Immature natural killer cell (primary cell): ENCODE results near the gene CEND1. TPM values are rescaled to one million over a fixed set of nuclear protein-coding genes. Genes with fewer than 3 reads are reported as not detected.
"Not testable (repeated sequence)": the region's sequence is repeated elsewhere in the genome, so short reads cannot be mapped to it uniquely, and the experiment has no call there.

Source experiments
- DNase-seq, 3 donors: peaks; one replicate each; pipeline ENCODE4 v3.0.0; 2022; ENCODE audit warnings: mixed read lengths in 1 of 3
- H3K27ac Mint-ChIP-seq, 6 donors: one replicate each; pipeline ENCODE4 v1.8.0; 2020; ENCODE audit warnings: mixed read lengths in 6 of 6, mild to moderate bottlenecking in 5 of 6, inconsistent platforms in 4 of 6, moderate library complexity in 3 of 6
- H3K27me3 Mint-ChIP-seq, 3 donors: one replicate each; pipeline ENCODE4 v1.8.0; 2020 to 2021; ENCODE audit warnings: low read depth in 3 of 3, mild to moderate bottlenecking in 3 of 3, mixed read lengths in 3 of 3, moderate library complexity in 3 of 3, inconsistent platforms in 1 of 3
- H3K36me3 Mint-ChIP-seq, 3 donors: one replicate each; pipeline ENCODE4 v1.8.0; 2020; ENCODE audit warnings: mixed read lengths in 3 of 3, inconsistent platforms in 2 of 3, mild to moderate bottlenecking in 2 of 3
- H3K4me1 Mint-ChIP-seq, 2 donors: one replicate each; pipeline ENCODE4 v1.8.0; 2020; ENCODE audit warnings: inconsistent platforms in 2 of 2, mild to moderate bottlenecking in 2 of 2, mixed read lengths in 2 of 2, moderate library complexity in 1 of 2
- H3K4me3 Mint-ChIP-seq, 5 donors: one replicate each; pipeline ENCODE4 v1.8.0; 2020; ENCODE audit warnings: mild to moderate bottlenecking in 5 of 5, mixed read lengths in 5 of 5, inconsistent platforms in 3 of 5, moderate library complexity in 3 of 5
- H3K9me3 Mint-ChIP-seq, 6 donors: one replicate each; pipeline ENCODE4 v1.8.0; 2020; ENCODE audit warnings: mild to moderate bottlenecking in 6 of 6, mixed read lengths in 6 of 6, inconsistent platforms in 4 of 6, moderate library complexity in 3 of 6
- polyA plus RNA-seq, 3 donors: library from polyadenylated mRNA; unstranded; fragments of 300-500 nt; fragmentation: Illumina TruSeq; gene quantifications; one replicate each; pipeline ENCODE4 v1.2.3, GENCODE V29; 2021

The CEND1 gene
- polyA plus RNA-seq, 3 donors from 2014 or later, result not detected

DNA sequence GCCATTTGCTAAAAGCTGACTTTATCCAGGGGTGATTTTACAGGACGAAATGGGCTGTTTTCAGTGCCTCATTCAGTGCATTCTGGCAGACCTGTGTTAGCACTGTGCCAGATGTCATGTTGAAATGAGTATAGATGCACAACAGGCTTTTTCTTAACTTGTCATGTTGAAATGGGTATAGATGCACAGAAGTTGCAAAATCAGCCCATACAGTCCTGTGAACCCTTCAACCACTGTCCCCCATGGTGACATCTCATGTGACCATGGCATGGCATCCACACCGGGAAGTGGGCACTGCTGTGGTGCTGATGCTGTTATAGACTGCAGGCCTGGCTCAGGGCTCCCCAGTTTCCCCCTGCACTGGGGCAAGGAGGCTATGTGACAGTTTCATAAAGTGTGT is 40.2 kb downstream of the CEND1 start:
- Mint-ChIP-seq H3K27me3 (peaks cover 0 to 2% (median 0%) of the 10 kb centered on the region in 3 donors), H3K36me3 (no peaks in the 10 kb centered on the region), H3K27ac (no peak overlapping the region), H3K9me3 (no peaks in the 10 kb centered on the region), H3K4me1 (peaks cover 17 to 23% of the 10 kb centered on the region in 2 donors), H3K4me3 (peak overlapping the region in 3 of 5 donors; percentile 13 to 54 (median 16))
- no peak for DNase-seq

DNA sequence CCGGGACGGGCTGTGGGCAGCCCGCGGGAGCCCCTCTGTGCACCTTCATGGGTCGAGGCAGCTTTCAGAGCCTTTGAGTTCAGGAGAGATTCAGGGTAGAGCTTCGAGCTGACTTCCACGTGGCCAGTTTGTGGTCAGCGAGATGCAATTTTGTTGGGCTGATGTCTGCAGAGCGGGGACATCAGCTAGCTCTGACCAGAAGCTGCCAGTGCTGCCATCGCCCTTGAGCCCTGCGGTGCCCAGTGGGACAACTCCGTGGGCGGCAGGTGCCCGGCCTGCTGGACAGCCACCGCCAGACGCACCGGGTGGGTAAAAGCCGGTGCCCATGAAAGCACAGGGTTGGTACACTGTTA is 41.9 kb downstream of the CEND1 start:
- peak overlapping the region in 1 of 6 donors; percentile 26 for H3K27ac Mint-ChIP-seq
- no peak for DNase-seq
- H3K27me3 Mint-ChIP-seq, result peaks cover 0 to 3% (median 0%) of the 10 kb centered on the region in 3 donors
- no peaks in the 10 kb centered on the region for H3K9me3 Mint-ChIP-seq
- peak overlapping the region; percentile 76 to 83 (median 80) for H3K4me3 Mint-ChIP-seq
- peaks cover 17 to 23% of the 10 kb centered on the region in 2 donors for H3K4me1 Mint-ChIP-seq
- no peaks in the 10 kb centered on the region for H3K36me3 Mint-ChIP-seq

DNA sequence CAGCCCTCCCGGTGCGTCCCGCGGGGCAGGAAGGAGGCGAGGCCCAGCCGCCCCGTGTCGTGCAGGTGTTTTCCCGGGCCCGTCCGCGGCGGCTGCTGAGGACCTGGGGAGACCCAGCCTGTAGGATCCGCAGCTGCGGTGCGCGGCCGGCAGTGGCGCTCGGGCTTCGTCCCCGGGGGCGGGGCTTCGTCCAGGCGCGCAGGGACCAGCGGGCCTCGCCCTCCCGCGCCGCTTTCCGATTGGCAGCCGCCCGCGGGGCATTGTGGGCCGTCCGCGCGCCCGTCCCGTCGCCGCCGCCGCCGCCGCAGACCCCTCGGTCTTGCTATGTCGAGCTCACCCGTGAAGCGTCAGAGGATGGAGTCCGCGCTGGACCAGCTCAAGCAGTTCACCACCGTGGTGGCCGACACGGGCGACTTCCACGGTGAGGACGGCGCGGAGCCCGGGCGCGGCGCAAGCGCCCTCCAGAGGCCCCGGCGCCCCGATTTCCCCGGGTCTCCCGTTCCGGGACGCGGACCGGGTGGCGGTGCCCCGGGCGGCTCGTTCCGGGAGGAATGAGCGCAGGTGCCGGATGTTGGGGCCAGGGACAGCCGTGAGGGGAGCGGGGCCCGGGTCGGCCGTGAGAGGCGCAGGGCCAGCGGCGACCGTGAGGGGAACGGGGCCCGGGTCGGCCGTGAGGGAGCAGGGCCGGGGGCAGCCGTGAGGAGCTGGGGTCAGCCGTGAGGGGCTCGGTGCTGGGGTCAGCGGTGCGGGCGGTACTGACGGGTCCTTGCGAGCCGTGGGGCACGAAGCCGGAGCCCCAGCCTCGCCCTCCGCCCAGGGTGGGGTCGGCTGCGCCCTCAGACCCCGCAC is 42.5 kb downstream of the CEND1 start, which contains the start of gene TALDO1:
TALDO1 (plus strand) TSS at position 307 of the 849 bp plus-strand sequence; CDS start at position 325, 18 bp downstream.
- DNase-seq, result peak; percentile 80 to 84 (median 81)
- no peaks in the 10 kb centered on the region for H3K36me3 Mint-ChIP-seq
- H3K9me3 Mint-ChIP-seq, result no peaks in the 10 kb centered on the region
- peak within 1 kb of the TSS in 5 of 6 donors; percentile 49 to 83 (median 72) for H3K27ac Mint-ChIP-seq
- H3K4me3 Mint-ChIP-seq, result peak within 1 kb of the TSS; percentile 82 to 89 (median 83)
- peaks cover 17 to 23% of the 10 kb centered on the region in 2 donors for H3K4me1 Mint-ChIP-seq
- H3K27me3 Mint-ChIP-seq, result peaks cover 0 to 2% (median 0%) of the 10 kb centered on the region in 3 donors

DNA sequence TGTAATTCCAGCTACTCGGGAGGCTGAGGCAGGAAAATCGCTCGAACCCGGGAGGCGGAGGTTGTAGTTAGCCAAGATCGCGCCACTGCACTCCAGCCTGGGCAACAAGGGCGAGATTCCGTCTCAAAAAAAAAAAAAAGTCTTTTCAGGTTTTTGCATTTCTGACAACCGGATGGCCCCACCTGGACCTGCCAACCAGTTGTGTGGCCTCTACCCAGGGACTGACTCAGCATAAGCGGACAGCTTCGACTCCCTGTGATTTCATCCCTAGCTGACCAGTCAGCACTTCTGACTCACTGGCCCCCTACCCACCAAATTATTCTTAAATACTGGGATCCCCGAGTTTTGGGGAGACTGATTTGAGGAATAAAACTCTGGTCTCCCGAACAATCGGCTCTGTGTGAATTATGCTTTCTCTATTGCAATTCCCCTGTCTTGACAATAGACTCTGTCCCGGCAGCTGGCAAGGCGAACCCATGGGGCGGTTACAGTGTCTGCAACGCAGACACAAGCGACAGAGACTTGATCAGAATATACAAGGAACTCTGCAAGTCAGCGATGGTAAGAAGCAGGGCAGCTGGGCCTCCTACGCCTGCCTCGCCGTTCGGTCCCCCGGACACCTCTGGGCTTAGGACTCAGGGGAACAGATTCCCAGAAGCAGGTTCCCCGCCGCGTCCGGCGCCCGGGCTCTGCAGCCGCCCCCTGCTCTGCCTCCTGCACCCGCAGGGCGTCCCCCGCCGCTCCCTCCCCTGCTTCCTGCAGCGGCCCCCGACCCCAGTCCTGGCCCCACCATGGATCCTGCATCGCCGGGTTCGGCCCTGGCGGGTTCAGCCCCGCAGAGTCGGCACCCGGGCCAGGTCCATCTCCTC is 43.4 kb downstream of the CEND1 start:
- Mint-ChIP-seq H3K36me3 (no peaks in the 10 kb centered on the region), H3K27ac (peak overlapping the region in 5 of 6 donors; percentile 30 to 83 (median 72)), H3K4me1 (peaks cover 17 to 23% of the 10 kb centered on the region in 2 donors), H3K4me3 (peak overlapping the region; percentile 82 to 89 (median 83)), H3K27me3 (peaks cover 0 to 1% (median 0%) of the 10 kb centered on the region in 3 donors), H3K9me3 (no peaks in the 10 kb centered on the region)
- no peak for DNase-seq

DNA sequence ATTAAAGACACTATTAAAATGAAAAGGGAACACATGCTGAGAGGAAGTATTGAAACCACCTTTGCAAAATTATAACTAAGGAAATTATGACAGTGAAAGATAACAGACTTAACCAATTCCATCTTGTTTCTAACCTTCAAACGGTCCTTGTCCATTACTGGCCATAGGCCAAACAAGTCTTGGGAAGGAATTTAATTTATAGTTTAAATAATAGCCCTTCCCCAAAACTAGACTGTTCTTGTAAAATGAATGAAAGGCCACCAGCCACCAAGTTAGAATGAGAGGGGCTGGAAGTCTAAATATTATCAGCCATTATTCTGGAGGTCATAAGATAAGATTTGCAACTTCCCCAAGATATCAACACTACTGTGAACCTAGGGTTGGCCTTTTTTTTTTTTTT is 44.5 kb downstream of the CEND1 start:
- H3K4me3 Mint-ChIP-seq, result peak overlapping the region in 4 of 5 donors; percentile 30 to 51 (median 40)
- H3K4me1 Mint-ChIP-seq, result peaks cover 17 to 23% of the 10 kb centered on the region in 2 donors
- no peaks in the 10 kb centered on the region for H3K36me3 Mint-ChIP-seq
- DNase-seq, result no peak
- H3K27ac Mint-ChIP-seq, result no peak overlapping the region
- H3K27me3 Mint-ChIP-seq, result peaks cover 0 to 1% (median 0%) of the 10 kb centered on the region in 3 donors
- no peaks in the 10 kb centered on the region for H3K9me3 Mint-ChIP-seq

DNA sequence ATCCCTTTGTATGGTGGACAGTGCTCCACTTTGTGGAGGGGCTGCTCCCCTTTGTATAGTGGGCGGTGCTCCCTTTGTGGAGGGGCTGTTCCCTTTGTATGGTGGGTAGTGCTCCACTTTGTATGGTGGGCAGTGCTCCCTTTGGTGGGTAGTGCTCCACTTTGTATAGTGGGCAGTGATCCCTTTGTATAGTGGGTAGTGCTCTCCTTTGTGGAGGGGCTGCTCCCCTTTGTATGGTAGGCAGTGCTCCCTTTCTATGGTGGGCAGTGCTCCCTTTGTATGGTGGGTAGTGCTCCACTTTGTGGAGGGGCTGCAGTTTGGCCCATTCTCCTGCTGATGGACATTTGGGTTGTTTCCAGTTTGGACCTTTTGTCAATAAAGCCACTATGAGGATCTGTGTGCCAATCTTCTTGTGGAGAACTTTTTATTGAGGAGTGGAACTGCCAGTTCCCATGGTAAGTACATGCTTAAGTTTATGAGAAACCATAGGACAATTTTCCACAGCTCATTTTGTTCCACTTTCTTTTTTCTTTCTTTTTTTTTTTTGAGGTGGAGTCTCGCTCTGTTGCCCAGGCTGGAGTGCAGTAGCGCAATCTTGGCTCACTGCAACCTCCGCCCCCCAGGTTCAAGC is 47.2 kb downstream of the CEND1 start:
- Mint-ChIP-seq H3K27ac (no peak overlapping the region), H3K9me3 (no peaks in the 10 kb centered on the region), H3K4me3 (no peak overlapping the region), H3K27me3 (peaks cover 0 to 2% (median 1%) of the 10 kb centered on the region in 3 donors), H3K4me1 (peaks cover 5 to 7% of the 10 kb centered on the region in 2 donors), H3K36me3 (no peaks in the 10 kb centered on the region)
- no peak for DNase-seq

DNA sequence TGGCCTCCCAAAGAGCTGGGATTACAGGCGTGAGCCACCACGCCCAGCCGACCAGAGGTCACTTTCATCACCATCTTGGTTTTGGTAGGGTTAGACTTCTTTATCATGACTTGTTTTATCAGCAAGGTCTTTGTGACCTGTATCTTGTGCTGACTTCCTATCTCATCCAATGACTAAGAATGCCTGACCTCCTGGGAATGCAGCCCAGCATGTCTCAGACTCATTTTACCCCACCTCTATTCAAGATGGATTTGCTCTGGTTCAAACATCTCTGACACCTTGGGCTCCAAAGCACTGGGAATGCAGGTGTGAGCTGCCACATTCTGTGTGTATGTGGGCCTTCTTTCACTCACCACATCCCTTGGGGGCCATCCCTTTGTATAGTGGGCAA is 47.7 kb downstream of the CEND1 start:
- Mint-ChIP-seq H3K27me3 (peaks cover 0 to 2% (median 1%) of the 10 kb centered on the region in 3 donors), H3K36me3 (no peaks in the 10 kb centered on the region), H3K4me3 (no peak overlapping the region), H3K27ac (no peak overlapping the region), H3K4me1 (peaks cover 10 to 12% of the 10 kb centered on the region in 2 donors), H3K9me3 (no peaks in the 10 kb centered on the region)
- no peak for DNase-seq

DNA sequence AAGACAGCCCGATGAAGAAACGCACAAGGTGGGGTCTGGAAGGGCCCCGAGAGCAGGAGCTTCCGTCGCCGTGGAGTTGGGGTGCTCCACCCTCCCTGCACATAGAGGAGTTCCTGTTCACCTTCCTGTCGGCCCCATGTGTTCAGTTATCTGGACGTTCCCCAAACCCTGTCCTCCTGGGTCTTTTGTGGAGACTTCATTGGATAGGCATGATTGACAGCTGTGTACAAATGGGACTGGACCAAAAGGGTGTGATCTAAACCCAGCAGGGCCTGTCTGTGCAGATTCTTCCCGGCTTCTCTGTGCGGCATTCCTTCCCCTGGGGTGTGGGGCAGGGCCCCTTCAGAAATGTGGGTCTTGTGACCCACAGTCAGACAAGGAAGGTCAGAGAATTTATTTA is 52.0 kb downstream of the CEND1 start:
- H3K9me3 Mint-ChIP-seq, DNase-seq, H3K27ac Mint-ChIP-seq, H3K4me3 Mint-ChIP-seq, H3K4me1 Mint-ChIP-seq, H3K27me3 Mint-ChIP-seq, H3K36me3 Mint-ChIP-seq: not testable (repeated sequence)

DNA sequence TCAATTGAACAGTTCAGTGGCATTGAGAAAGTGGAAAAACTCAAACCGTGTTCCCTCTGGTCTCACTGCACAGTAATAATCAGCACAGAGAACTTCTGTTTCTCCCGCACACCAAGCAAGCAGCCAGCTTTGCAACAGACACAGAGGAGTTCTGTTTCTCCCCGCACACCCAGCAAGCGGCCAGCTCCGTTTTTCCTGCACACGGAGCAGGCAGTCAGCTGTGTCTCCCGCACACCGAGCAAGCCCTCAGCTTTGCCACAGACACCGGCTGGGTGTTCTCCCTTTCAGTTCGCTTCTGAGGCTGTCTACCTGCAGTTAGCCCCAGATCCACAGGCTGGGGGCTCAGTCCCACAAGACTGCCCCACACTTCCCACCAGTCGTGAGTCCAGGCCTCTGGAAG is 52.5 kb downstream of the CEND1 start:
- Mint-ChIP-seq H3K36me3 (no peaks in the 10 kb centered on the region), H3K4me3 (no peak overlapping the region), H3K9me3 (no peaks in the 10 kb centered on the region), H3K27me3 (peaks cover 0 to 7% (median 6%) of the 10 kb centered on the region in 3 donors), H3K4me1 (peaks cover 7 to 8% of the 10 kb centered on the region in 2 donors), H3K27ac (no peak overlapping the region)
- no peak for DNase-seq

Other genes with a start within 250 kb of the CEND1 start
- gene LMNTD2, start 229.4 kb downstream of the CEND1 start, polyA plus RNA-seq, result under 1 TPM; 0.54 to 0.95 (median 0.66) TPM
- gene RASSF7, start 229.1 kb downstream of the CEND1 start, polyA plus RNA-seq, result 10 to 100 TPM; 20.3 to 31.9 (median 31.5) TPM
- 10 to 100 TPM in 1 of 3 donors, 1 to 10 TPM in 2; 4.0 to 17.5 (median 5.4) TPM for gene PHRF1, start 213.6 kb downstream of the CEND1 start, polyA plus RNA-seq
- gene IRF7, start 174.1 kb downstream of the CEND1 start, polyA plus RNA-seq, result 10 to 100 TPM; 36.4 to 62.4 (median 53.9) TPM
- not detected for gene CDHR5, start 165.1 kb downstream of the CEND1 start, polyA plus RNA-seq
- not detected for gene SCT, start 162.9 kb downstream of the CEND1 start, polyA plus RNA-seq
- gene DRD4, start 152.8 kb downstream of the CEND1 start, polyA plus RNA-seq, result not detected
- 10 to 100 TPM; 17.8 to 31.6 (median 18.6) TPM for gene DEAF1, start 94.9 kb downstream of the CEND1 start, polyA plus RNA-seq
- gene TMEM80, start 94.3 kb downstream of the CEND1 start, polyA plus RNA-seq, result 10 to 100 TPM; 21.3 to 32.4 (median 30.4) TPM
- gene EPS8L2, start 83.9 kb downstream of the CEND1 start, polyA plus RNA-seq, result 10 to 100 TPM; 12.9 to 15.1 (median 15.0) TPM
- 100 to 1,000 TPM; 163 to 189 (median 180) TPM for gene TALDO1, start 42.6 kb downstream of the CEND1 start, polyA plus RNA-seq
- gene GATD1, start 12.6 kb downstream of the CEND1 start, polyA plus RNA-seq, result 1 to 10 TPM; 5.8 to 9.7 (median 6.7) TPM
- gene SLC25A22, start 8.2 kb upstream of the CEND1 start, polyA plus RNA-seq, result 10 to 100 TPM in 1 of 3 donors, 1 to 10 TPM in 2; 5.2 to 14.9 (median 7.7) TPM
- gene PIDD1, start 15.1 kb upstream of the CEND1 start, polyA plus RNA-seq, result 1 to 10 TPM; 2.6 to 7.7 (median 2.7) TPM
- 1,000 to 10,000 TPM in 2 of 3 donors, 100 to 1,000 TPM in 1; 640 to 2,076 (median 1,474) TPM for gene RPLP2, start 19.9 kb upstream of the CEND1 start, polyA plus RNA-seq
- 10 to 100 TPM; 10.9 to 42.3 (median 23.4) TPM for gene PNPLA2, start 28.8 kb upstream of the CEND1 start, polyA plus RNA-seq
- gene CRACR2B, start 37.8 kb upstream of the CEND1 start, polyA plus RNA-seq, result 1 to 10 TPM in 1 of 3 donors, under 1 TPM in 1, not detected in 1; 0.74 to 2.2 TPM
- gene CD151, start 42.9 kb upstream of the CEND1 start, polyA plus RNA-seq, result 10 to 100 TPM; 19.7 to 25.7 (median 23.7) TPM
- 100 to 1,000 TPM; 139 to 200 (median 142) TPM for gene POLR2L, start 52.4 kb upstream of the CEND1 start, polyA plus RNA-seq
- 10 to 100 TPM; 23.4 to 38.7 (median 37.2) TPM for gene TSPAN4, start 52.8 kb upstream of the CEND1 start, polyA plus RNA-seq
- 10 to 100 TPM; 52.2 to 74.6 (median 67.4) TPM for gene CHID1, start 120.7 kb upstream of the CEND1 start, polyA plus RNA-seq
- 10 to 100 TPM in 1 of 3 donors, 1 to 10 TPM in 2; 2.5 to 11.0 (median 7.1) TPM for gene AP2A2, start 135.8 kb upstream of the CEND1 start, polyA plus RNA-seq
- not detected for gene MUC6, start 246.6 kb upstream of the CEND1 start, polyA plus RNA-seq